ENCODE data around the gene C2CD3.

DNA sequence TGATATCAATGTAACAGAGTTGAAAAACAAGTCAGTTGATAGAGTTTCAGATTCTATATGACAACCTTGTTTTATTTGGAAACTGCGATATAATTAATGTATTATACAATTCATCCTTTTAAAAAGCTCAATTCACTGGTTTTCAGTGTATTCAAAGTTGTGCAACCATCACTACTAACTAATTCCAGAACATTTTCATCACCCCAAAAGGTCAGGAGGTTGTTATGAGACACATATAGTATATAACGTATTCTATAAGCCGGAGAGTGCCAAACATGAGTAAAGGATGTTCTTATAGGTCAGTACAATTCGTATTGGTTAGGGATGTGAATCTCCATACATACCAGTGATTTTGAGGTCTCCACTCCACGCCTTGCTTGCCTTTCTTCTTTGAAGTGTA, 121.8 kb downstream of the C2CD3 start:
- TF ChIP-seq ZNF512 (CRISPR knock-in tag; IDR thresholded peaks at IDR 0.05; ENCODE audit: borderline replicate concordance) (no peak), NFE2L1 (CRISPR knock-in tag; IDR thresholded peaks at IDR 0.05) (no peak), STAT6 (CRISPR knock-in tag; conservative IDR thresholded peaks at IDR 0.05; ENCODE audit: low read depth) (no peak), E2F4 (CRISPR knock-in tag; IDR thresholded peaks at IDR 0.05; ENCODE audit: borderline replicate concordance, low read depth) (no peak), CBFB (CRISPR knock-in tag; IDR thresholded peaks at IDR 0.05; ENCODE audit: low read depth) (no peak), E2F1 (CRISPR knock-in tag; IDR thresholded peaks at IDR 0.05) (no peak), ETV6 (CRISPR knock-in tag; IDR thresholded peaks at IDR 0.05) (no peak)
- TF ChIP-seq, protein P1, sequence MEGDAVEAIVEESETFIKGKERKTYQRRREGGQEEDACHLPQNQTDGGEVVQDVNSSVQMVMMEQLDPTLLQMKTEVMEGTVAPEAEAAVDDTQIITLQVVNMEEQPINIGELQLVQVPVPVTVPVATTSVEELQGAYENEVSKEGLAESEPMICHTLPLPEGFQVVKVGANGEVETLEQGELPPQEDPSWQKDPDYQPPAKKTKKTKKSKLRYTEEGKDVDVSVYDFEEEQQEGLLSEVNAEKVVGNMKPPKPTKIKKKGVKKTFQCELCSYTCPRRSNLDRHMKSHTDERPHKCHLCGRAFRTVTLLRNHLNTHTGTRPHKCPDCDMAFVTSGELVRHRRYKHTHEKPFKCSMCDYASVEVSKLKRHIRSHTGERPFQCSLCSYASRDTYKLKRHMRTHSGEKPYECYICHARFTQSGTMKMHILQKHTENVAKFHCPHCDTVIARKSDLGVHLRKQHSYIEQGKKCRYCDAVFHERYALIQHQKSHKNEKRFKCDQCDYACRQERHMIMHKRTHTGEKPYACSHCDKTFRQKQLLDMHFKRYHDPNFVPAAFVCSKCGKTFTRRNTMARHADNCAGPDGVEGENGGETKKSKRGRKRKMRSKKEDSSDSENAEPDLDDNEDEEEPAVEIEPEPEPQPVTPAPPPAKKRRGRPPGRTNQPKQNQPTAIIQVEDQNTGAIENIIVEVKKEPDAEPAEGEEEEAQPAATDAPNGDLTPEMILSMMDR (IDR thresholded peaks at IDR 0.05): no peak

All from WTC11 (cell line).